ENCODE measurements around the gene ST3GAL4. TPM values are rescaled to one million over a fixed set of nuclear protein-coding genes. Genes with fewer than 3 reads are reported as not detected.
A peak's percentile ranks its signal among the peaks of the same experiment; 100 is the strongest.

ST3GAL4 gene
- total and polyA plus RNA-seq, 2 donors (not counting 1 experiment from before 2014, with no cell fraction given) = 1.1 to 1.9 TPM

GRCh38 chr11:126317756-126318573 lies 37.5 kb upstream of the ST3GAL4 start:
- Histone ChIP-seq H3K27ac (ENCODE audit: low read length in 2 of 2) (no peak overlapping the region), H3K9ac (ENCODE audit: low read length) (no peak overlapping the region), H3K9me3 (ENCODE audit: control extremely low read depth in 1 of 3, control insufficient read depth in 2 of 3, insufficient read depth in 1 of 3, low read length in 2 of 3) (no peaks in the 10 kb centered on the region), H3K79me2 (ENCODE audit: control insufficient read depth, insufficient read depth, low read length) (peaks cover 48% of the 10 kb centered on the region), H2AFZ (ENCODE audit: insufficient read depth, low read depth, low read length, poor library complexity, severe bottlenecking) (no peak overlapping the region), H3K4me1 (ENCODE audit: control insufficient read depth in 2 of 2, insufficient read depth in 2 of 2, low read length in 2 of 2) (peaks cover 10 to 12% of the 10 kb centered on the region in 2 donors), H3K4me2 (replicated peaks; ENCODE audit: low read depth, low read length, poor library complexity, severe bottlenecking) (peak overlapping the region; percentile 22), H3K36me3 (replicated peaks in 1 of 2; ENCODE audit: control extremely low read depth in 1 of 2, control insufficient read depth in 1 of 2, extremely low read depth in 1 of 2, insufficient read depth in 2 of 2, low read length in 1 of 2) (peaks cover 0 to 38% of the 10 kb centered on the region in 2 experiments), H3K27me3 (replicated peaks in 1 of 4; ENCODE audit: control extremely low read depth in 1 of 4, control insufficient read depth in 3 of 4, insufficient read depth in 4 of 4, low read length in 3 of 4) (no peaks in the 10 kb centered on the region), H4K20me1 (ENCODE audit: control insufficient read depth, insufficient read depth, low read length, poor library complexity, severe bottlenecking) (peaks cover 18% of the 10 kb centered on the region), H3K4me3 (ENCODE audit: control extremely low read depth in 1 of 5, extremely low read depth in 1 of 5, insufficient read depth in 1 of 5, low read depth in 2 of 5, low read length in 4 of 5) (no peak overlapping the region)
- Mint-ChIP-seq H3K9me3 (ENCODE audit: insufficient read depth) (no peaks in the 10 kb centered on the region), H3K27me3 (no peaks in the 10 kb centered on the region), H3K27ac (no peak overlapping the region), H3K4me3 (no peak overlapping the region), H3K4me1 (peaks cover 30% of the 10 kb centered on the region)
- intact Hi-C loops (cut with micrococcal nuclease) = no loop called here
- DNase-seq (no peak), ATAC-seq (ENCODE audit: low read depth) (no peak)
- 50% methylated on average over 10 of the region's 14 CpGs for WGBS (ENCODE audit: insufficient coverage)
- CTCF ChIA-PET = no interaction called here
- TF ChIP-seq EZH2 (IDR thresholded peaks at IDR 0.05; ENCODE audit: borderline replicate concordance, insufficient read depth, low read depth, low read length, poor library complexity, severe bottlenecking) = no peak
- no peak for TF ChIP-seq CTCF (IDR thresholded peaks at IDR 0.05)
- POLR2A ChIA-PET = no interaction called here
